IPS-NIHi7 (cell line): Measurements from ENCODE around the gene MYH10.
A peak's percentile ranks its signal among the peaks of the same experiment; 100 is the strongest.

Experiments
- DNase-seq: peaks from one replicate; pipeline ENCODE4 v3.0.0; 2012; ENCODE audit warnings: mixed read lengths; ENCODE audit errors: extremely low spot score

Gene MYH10

DNA sequence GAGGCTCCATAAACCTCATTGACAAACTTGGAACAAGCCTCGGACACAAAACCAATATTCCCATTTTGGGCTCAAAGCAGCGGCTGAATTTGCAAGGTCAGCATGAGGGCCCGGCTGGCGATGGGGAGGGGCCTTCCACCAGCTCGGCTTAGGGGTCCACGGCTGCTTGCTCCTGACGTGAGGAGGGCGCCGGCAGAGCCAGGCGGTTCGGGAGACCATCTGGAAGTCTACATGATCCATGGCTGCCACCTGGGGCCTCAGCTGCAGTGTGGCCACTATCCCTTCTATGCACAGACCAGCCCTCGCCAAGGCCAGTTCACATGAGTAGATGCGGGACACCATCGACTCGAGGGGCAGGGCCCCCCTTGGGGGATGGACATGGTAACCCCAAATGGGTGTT lies 155.7 kb downstream of the MYH10 start:
- no peak for DNase-seq

- DNase-seq = no peak
These were observed 156.9 kb downstream of the MYH10 start for GRCh38 chr17:8473451-8474192.

- no peak for DNase-seq
These were observed 157.9 kb downstream of the MYH10 start for GRCh38 chr17:8472663-8473062.

- DNase-seq = no peak
These were observed 160.0 kb downstream of the MYH10 start for GRCh38 chr17:8470447-8471047.

- DNase-seq = no peak
These were observed 160.6 kb downstream of the MYH10 start for GRCh38 chr17:8469964-8470363.

DNA sequence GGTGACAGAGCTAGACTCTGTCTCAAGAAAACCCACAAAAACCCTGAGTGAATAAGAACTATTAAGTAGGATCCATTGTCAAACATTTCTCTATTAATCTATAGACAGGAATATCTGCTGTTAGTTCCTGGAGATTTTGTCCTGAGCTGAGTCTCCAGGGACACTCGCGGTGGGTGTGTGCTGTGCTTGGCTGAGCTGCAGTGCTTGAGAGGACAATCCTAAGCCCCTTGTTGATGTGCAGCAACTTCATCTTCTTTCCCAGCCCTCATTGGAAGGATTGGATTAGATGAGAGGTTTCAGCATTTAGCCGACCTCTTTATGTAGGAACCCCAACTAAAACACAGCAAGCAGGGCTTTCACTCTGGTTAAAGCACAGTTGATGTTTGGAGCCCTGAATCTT lies 161.5 kb downstream of the MYH10 start:
- DNase-seq = no peak

GRCh38 chr17:8468127-8468526 lies 162.4 kb downstream of the MYH10 start:
- no peak for DNase-seq

- DNase-seq = no peak
These were observed 163.0 kb downstream of the MYH10 start for GRCh38 chr17:8467527-8467926.

DNA sequence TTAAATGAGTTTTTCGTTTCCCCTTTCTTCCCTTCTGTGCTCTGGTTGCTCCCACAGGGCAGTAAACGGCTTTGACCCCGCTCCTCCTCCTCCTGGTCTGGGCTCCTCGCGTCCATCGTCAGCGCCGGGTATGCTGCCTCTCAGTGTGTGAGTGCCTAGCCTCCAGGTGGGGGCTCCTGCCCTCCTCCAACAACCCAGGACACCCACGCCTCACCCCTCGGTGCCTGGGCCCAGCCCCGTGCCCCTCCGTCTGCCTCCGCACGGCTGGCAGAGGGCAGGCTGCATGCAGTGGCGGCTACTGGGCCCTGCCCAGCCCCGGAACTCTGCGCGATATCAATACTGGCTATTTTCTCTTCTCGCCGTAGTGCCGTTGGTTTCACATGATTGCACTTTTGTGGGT lies 163.7 kb downstream of the MYH10 start:
- DNase-seq = no peak

- DNase-seq = no peak
These were observed 164.1 kb downstream of the MYH10 start for GRCh38 chr17:8466456-8466855.

DNA sequence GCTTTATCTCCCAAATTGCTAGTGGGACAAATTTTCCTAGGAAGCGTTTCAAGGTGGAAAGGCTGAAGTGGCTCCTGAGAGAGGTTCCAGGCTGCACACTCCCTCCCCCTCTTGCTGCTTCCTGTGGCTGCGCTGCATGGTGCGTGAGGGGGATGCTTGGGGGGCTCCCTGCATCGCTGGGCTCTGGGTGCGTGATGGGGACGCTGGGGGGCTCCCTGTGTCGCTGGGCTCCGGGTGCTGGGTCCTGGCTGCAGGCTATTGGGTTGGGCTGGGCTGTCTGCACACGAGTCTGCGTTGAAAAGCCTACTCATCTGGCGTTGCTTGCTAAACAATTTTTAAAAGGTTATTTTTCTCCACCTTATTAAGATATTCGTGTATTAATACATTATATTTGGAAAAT lies 164.8 kb downstream of the MYH10 start:
- DNase-seq = no peak

DNA sequence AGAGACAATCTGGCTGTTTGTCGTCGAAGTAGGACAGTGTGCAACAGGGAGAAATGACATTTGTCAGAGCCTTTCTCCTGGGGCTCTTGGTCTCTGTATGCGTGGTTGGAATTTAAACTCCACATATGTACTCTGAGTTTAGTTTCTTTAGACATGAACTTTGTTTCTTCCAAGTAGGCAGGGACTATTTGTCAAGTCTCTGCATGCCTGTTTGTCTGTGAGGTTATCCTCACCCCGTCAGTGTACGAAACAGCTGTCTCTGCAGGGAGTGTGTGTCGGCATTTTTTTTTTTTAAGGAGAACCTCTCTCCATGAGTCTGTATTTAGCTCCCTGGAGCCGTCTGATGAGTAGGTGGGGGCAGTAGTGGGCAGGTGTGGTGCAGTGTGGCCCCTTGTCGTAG lies 165.2 kb downstream of the MYH10 start:
- DNase-seq = no peak

- DNase-seq = no peak
These were observed 165.6 kb downstream of the MYH10 start for GRCh38 chr17:8464941-8465340.

DNA sequence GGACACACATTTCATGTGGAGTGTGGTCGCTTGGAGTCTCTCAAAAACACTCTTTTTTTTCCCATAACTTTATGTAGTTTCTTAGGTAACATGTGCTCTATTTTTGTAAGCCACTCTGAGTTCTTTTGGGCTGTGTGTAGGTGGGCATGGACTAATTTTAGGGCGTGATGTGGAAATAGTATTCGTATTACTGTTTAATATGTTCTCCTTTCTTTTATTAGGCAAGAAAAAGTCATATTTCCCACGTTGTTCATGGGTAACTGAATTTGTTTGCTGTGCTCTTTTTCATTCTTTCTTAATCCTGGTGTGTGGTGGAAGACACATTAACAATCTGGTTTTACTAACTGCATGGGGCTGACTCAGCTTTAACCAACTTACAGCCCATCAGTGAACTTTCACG lies 167.4 kb downstream of the MYH10 start:
- no peak for DNase-seq

GRCh38 chr17:8462564-8462963 lies 168.0 kb downstream of the MYH10 start:
- no peak for DNase-seq

GRCh38 chr17:8459831-8460230 lies 170.7 kb downstream of the MYH10 start:
- DNase-seq = no peak

GRCh38 chr17:8459107-8459506 lies 171.4 kb downstream of the MYH10 start:
- no peak for DNase-seq

DNA sequence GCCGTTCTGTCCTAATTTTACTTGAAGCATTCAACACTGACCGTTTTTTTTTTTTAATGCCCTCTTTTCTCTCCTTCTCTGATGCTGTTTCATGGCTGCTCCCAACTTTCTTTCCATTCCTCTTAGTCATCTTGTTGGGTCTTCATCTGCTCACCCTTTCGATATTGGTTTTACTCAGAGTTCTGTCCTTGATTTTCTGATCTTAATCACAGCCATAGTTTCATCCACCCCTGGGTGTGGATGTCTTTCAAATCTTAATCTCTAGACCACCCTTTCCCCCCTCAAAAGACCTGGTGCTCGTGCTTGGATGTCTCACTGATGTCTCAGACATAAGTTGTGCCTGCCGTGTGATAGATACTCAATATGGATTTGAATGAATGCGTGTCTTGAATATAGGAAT lies 172.4 kb downstream of the MYH10 start:
- DNase-seq = no peak

DNA sequence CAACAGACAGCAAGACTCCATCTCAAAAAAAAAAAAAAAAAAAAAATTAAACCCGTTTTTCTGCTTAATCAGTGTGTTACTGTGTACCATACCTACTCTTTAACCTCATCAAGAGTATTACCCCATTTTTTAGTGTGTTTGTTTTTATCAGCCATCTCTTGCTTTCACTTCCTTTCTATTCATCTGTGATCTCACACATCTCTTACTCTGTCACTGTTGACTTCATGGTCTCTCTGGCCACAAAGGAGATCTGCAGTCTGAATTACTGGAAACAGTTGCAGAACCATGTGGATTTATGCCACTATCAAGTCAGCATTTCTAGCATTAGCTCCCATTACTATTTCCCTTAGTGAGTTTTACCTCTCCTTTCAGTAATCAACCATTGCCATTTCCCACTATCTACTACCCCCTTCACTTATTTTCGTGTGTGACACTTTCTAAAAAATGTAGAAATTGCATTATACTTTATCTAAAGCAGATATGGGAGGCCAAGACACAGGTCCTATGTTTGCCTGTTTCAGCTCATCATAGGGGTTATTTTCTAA lies 174.8 kb downstream of the MYH10 start:
- DNase-seq = no peak

DNA sequence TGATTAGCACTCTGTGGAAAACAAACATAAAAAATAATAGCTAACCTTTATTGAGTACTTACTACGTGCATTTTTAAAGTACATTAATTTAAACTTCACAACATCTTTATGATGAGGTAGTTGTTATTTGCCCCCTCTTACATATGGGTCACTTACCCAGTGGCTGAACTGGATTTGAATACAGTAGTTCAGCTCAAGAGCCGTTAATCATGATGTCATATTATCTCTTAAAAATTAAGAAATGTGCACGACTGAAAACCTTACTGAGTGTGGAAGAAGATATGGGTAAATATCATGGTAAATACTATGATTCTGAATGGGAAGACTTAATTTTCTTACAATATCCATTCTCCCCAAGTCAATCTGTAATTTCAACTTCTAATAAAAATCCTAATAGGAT lies 177.2 kb downstream of the MYH10 start:
- no peak for DNase-seq

GRCh38 chr17:8451933-8452614 lies 178.5 kb downstream of the MYH10 start:
- no peak for DNase-seq

DNA sequence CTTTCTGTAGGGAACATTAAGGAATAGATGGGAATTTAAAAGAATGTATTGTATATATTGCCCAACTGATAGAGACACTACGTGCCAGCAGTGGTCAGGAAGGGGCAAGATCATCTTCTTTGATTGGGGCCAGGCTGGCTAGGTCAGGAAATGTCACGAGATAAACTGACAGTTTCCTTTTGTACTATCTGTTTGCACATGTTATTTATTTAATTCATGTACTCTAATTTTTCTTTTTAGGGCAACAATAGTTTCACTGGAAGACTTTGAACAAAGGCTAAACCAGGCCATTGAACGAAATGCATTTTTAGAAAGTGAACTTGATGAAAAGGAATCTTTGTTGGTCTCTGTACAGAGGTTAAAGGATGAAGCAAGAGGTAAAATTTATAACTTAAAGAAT lies 182.2 kb downstream of the MYH10 start:
- DNase-seq = no peak

GRCh38 chr17:8447799-8448198 lies 182.7 kb downstream of the MYH10 start:
- DNase-seq = peak; percentile 71
